Keratinocyte (primary cell): Measurements from ENCODE around the gene HIRA.

Source experiments
- EZH2 ChIP-seq: IDR thresholded peaks from one replicate; pipeline ENCODE4 v1.6.1; 2012; ENCODE audit warnings: inconsistent platforms, mild to moderate bottlenecking, low read length, moderate library complexity
- TF ChIP-seq, protein P1 (sequence below), 3 experiments: IDR thresholded peaks in 1 of 3; conservative IDR thresholded peaks in 1 of 3; optimal IDR thresholded peaks in 1 of 3; 2 replicates in 2 of 3; 3 replicates in 1 of 3; pipeline versions ENCODE3 to v1.5.1; 2011; ENCODE audit warnings: low read length in 3 of 3, mild to moderate bottlenecking in 3 of 3, moderate library complexity in 2 of 3, control low read depth in 1 of 3, inconsistent platforms in 1 of 3; ENCODE audit not compliant: insufficient read depth in 2 of 3; ENCODE audit errors: extremely low read depth in 1 of 3

DNA sequence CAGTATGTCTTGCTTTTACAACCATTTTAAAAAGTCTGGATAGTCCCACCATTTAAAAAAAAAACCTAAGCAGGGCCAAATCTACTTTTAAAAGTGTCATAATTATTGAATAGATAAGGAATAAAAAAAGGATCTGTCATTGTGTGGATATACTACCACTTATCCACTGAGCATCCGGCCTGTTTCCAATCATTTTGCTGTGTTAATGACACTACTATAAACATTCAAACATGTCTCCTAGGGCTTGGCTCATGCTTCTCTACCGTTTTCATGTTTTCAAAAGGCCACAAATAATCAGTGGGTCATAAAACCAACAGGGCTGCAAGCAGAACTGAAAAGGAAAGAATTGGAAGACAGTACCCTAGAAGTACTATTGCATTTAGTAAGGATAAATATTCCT is 28.5 kb upstream of the HIRA start:
- TF ChIP-seq, protein P1, sequence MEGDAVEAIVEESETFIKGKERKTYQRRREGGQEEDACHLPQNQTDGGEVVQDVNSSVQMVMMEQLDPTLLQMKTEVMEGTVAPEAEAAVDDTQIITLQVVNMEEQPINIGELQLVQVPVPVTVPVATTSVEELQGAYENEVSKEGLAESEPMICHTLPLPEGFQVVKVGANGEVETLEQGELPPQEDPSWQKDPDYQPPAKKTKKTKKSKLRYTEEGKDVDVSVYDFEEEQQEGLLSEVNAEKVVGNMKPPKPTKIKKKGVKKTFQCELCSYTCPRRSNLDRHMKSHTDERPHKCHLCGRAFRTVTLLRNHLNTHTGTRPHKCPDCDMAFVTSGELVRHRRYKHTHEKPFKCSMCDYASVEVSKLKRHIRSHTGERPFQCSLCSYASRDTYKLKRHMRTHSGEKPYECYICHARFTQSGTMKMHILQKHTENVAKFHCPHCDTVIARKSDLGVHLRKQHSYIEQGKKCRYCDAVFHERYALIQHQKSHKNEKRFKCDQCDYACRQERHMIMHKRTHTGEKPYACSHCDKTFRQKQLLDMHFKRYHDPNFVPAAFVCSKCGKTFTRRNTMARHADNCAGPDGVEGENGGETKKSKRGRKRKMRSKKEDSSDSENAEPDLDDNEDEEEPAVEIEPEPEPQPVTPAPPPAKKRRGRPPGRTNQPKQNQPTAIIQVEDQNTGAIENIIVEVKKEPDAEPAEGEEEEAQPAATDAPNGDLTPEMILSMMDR (optimal IDR thresholded peaks at IDR 0.05 in 1 of 3, IDR thresholded peaks at IDR 0.05 in 1 of 3, conservative IDR thresholded peaks at IDR 0.05 in 1 of 3; ENCODE audit: extremely low read depth in 1 of 3, insufficient read depth in 2 of 3, low read length in 3 of 3) = no peak
- no peak for TF ChIP-seq EZH2
